Neural progenitor cell (in vitro differentiated cells): ENCODE data around the gene TNNI2. TPM values are rescaled to one million over a fixed set of nuclear protein-coding genes. Genes with fewer than 3 reads are reported as not detected.

ENCODE experiments used
- DNase-seq: peaks from one replicate; pipeline ENCODE4 v3.0.0-alpha.2; 2016; ENCODE audit warnings: low spot score
- H2AFZ ChIP-seq: fragments of 200-600 bp; sonication (generic); replicated peaks from 2 replicates; pipeline ENCODE4 v1.6.1; 2016; ENCODE audit warnings: antibody characterized with exemption
- H3F3A ChIP-seq: fragments of 200-600 bp; sonication (generic); 2 replicates; pipeline ENCODE4 v1.6.1; 2016; ENCODE audit warnings: antibody characterized with exemption, low read depth
- H3K27ac ChIP-seq: fragments of 200-600 bp; sonication (generic); 2 replicates; pipeline ENCODE4 v1.5.1; 2016; ENCODE audit warnings: mild to moderate bottlenecking
- H3K27me3 ChIP-seq: fragments of 200-600 bp; sonication (generic); 2 replicates; pipeline ENCODE4 v1.6.1; 2016; ENCODE audit warnings: mild to moderate bottlenecking, moderate library complexity
- H3K36me3 ChIP-seq: fragments of 200-600 bp; sonication (generic); 2 replicates; pipeline ENCODE4 v1.5.1; 2016
- H3K4me1 ChIP-seq: fragments of 200-600 bp; sonication (generic); 2 replicates; pipeline ENCODE4 v1.6.1; 2016; ENCODE audit warnings: mixed run types
- H3K4me2 ChIP-seq: fragments of 200-600 bp; sonication (generic); 2 replicates; pipeline ENCODE4 v1.6.1; 2016
- H3K4me3 ChIP-seq: fragments of 200-600 bp; sonication (generic); 2 replicates; pipeline ENCODE4 v1.5.1; 2016
- H3K79me2 ChIP-seq: fragments of 200-600 bp; sonication (generic); 2 replicates; pipeline ENCODE4 v1.6.1; 2016; ENCODE audit warnings: low read depth
- H3K9ac ChIP-seq: fragments of 200-600 bp; sonication (generic); 2 replicates; pipeline ENCODE4 v1.6.1; 2016
- H3K9me3 ChIP-seq: fragments of 200-600 bp; sonication (generic); 2 replicates; pipeline ENCODE4 v1.5.1; 2016; ENCODE audit warnings: low read depth
- H4K20me1 ChIP-seq: fragments of 200-600 bp; sonication (generic); 2 replicates; pipeline ENCODE4 v1.6.1; 2016; ENCODE audit warnings: low read depth
- H3K27ac Mint-ChIP-seq: 3 replicates; pipeline ENCODE4 v1.8.0; 2021; ENCODE audit warnings: mixed read lengths
- H3K27me3 Mint-ChIP-seq: 2 replicates; pipeline ENCODE4 v1.8.0; 2022; ENCODE audit warnings: low read depth, mild to moderate bottlenecking, inconsistent platforms, moderate library complexity, mixed read lengths; ENCODE audit not compliant: insufficient read depth
- H3K36me3 Mint-ChIP-seq: 3 replicates; pipeline ENCODE4 v1.8.0; 2021; ENCODE audit warnings: mixed read lengths
- H3K4me1 Mint-ChIP-seq: 3 replicates; pipeline ENCODE4 v1.8.0; 2021; ENCODE audit warnings: mixed read lengths
- H3K4me3 Mint-ChIP-seq: 3 replicates; pipeline ENCODE4 v1.8.0; 2021; ENCODE audit warnings: mild to moderate bottlenecking, moderate library complexity, mixed read lengths
- H3K9me3 Mint-ChIP-seq: 3 replicates; pipeline ENCODE4 v1.8.0; 2020; ENCODE audit warnings: mixed read lengths
- EZH2 ChIP-seq: fragments of 200-600 bp; sonication (generic); IDR thresholded peaks from 2 replicates; pipeline ENCODE4 v1.6.1; 2017; ENCODE audit warnings: antibody characterized with exemption, mild to moderate bottlenecking, moderate library complexity
- EZH2phosphoT487 ChIP-seq: fragments of 200-600 bp; sonication (generic); IDR thresholded peaks from 2 replicates; pipeline ENCODE4 v1.6.1; 2017; ENCODE audit warnings: antibody characterized with exemption
- total RNA-seq: library from RNA; depleted of rRNA; stranded (reverse); fragments of >200 nt; gene quantifications from 2 replicates; pipeline ENCODE4 v1.2.3, GENCODE V29; 2015; ENCODE audit warnings: low replicate concordance
- TF ChIP-seq, protein P1 (sequence below): fragments of 200-600 bp; sonication (generic); IDR thresholded peaks from 2 replicates; pipeline ENCODE4 v1.5.1; 2017; ENCODE audit warnings: antibody characterized with exemption, mild to moderate bottlenecking

Gene TNNI2
- total RNA-seq, 1 donor from 2014 or later: 2.6 TPM

DNA sequence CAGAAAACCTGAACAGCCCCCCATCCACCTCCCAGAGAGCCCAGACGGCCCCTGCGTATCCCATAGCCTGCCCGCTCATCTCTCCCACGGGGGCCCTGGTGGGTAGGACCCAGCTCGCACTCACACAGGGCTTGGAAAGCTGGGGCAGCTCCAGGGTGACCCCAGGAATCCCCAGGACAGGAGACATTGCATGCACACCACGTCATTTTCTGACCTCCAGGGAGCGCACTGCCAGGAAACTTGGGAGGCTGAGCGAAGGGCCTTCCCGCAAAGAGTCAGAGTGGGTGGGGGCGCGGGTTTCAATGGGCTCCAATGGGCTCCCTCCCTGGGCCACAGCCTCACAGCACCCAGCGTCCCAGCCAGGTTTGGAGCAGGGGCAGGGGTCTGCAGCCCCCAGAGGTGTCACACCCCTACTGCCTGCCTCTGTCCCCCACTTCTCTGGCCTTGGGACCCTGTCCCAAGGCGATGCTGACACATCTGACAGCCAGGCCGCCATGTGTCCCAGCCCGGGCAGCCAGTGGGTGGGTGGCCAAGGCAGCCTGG is 12.2 kb upstream of the TNNI2 start:
- no peak overlapping the region for H3K9ac ChIP-seq
- Mint-ChIP-seq H3K9me3 (no peaks in the 10 kb centered on the region), H3K36me3 (no peaks in the 10 kb centered on the region), H3K27ac (peak overlapping the region; percentile 66), H3K4me3 (no peak overlapping the region), H3K27me3 (peaks cover 8% of the 10 kb centered on the region), H3K4me1 (peaks cover 2% of the 10 kb centered on the region)
- no peak overlapping the region for H2AFZ ChIP-seq
- no peaks in the 10 kb centered on the region for H4K20me1 ChIP-seq
- H3K9me3 ChIP-seq: no peaks in the 10 kb centered on the region
- H3F3A ChIP-seq: no peaks in the 10 kb centered on the region
- H3K27ac ChIP-seq: no peak overlapping the region
- no peaks in the 10 kb centered on the region for H3K27me3 ChIP-seq
- H3K4me1 ChIP-seq: peaks cover 3% of the 10 kb centered on the region
- H3K79me2 ChIP-seq: no peaks in the 10 kb centered on the region
- no peaks in the 10 kb centered on the region for H3K36me3 ChIP-seq
- no peak overlapping the region for H3K4me3 ChIP-seq
- no peak for DNase-seq
- TF ChIP-seq EZH2: no peak
- TF ChIP-seq, protein P1, sequence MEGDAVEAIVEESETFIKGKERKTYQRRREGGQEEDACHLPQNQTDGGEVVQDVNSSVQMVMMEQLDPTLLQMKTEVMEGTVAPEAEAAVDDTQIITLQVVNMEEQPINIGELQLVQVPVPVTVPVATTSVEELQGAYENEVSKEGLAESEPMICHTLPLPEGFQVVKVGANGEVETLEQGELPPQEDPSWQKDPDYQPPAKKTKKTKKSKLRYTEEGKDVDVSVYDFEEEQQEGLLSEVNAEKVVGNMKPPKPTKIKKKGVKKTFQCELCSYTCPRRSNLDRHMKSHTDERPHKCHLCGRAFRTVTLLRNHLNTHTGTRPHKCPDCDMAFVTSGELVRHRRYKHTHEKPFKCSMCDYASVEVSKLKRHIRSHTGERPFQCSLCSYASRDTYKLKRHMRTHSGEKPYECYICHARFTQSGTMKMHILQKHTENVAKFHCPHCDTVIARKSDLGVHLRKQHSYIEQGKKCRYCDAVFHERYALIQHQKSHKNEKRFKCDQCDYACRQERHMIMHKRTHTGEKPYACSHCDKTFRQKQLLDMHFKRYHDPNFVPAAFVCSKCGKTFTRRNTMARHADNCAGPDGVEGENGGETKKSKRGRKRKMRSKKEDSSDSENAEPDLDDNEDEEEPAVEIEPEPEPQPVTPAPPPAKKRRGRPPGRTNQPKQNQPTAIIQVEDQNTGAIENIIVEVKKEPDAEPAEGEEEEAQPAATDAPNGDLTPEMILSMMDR: peak; percentile 22
- no peak for TF ChIP-seq EZH2phosphoT487
- H3K4me2 ChIP-seq: no peak overlapping the region

DNA sequence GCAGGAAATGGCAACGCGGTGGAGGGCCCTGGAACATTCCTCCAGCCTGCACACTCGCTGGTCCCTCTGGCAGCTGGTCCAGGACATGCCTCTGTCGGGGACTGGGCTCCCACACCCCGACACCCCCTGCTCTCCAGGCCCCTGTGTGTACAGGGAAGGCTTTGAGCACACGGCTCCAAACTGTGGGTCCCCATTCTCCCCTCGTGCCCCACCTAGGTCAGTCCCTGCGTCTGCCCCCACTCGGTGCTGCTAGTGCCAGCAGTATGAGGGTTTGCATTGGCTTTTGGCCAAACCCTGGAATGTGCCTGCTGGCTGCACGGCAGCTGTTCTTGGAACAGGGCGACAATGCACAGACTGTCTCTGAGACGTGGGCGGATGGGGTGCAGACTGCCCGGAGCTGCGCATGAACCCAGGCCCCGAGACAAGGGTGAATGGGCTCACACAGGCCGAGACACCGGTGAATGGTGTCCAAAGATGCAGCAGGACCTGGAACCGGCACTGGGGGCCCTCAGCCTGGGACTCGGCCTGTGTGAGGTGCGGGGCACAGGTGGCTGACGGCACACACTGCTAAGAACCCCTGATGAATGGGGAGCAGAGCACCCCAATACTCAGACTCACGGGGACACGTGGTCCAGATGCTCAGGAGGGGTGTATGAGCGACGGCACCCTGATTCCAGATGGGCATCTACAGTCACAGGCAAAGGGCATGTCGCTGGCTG is 11.5 kb upstream of the TNNI2 start:
- H3K36me3 Mint-ChIP-seq: no peaks in the 10 kb centered on the region
- Histone ChIP-seq H3K9ac (no peak overlapping the region), H3K9me3 (no peaks in the 10 kb centered on the region), H4K20me1 (no peaks in the 10 kb centered on the region), H3F3A (no peaks in the 10 kb centered on the region), H3K4me3 (no peak overlapping the region), H3K4me1 (peaks cover 6% of the 10 kb centered on the region), H2AFZ (no peak overlapping the region), H3K36me3 (no peaks in the 10 kb centered on the region), H3K27me3 (no peaks in the 10 kb centered on the region), H3K79me2 (no peaks in the 10 kb centered on the region), H3K27ac (no peak overlapping the region), H3K4me2 (no peak overlapping the region)
- no peaks in the 10 kb centered on the region for H3K9me3 Mint-ChIP-seq
- H3K27ac Mint-ChIP-seq: peak overlapping the region; percentile 78
- H3K27me3 Mint-ChIP-seq: peaks cover 9% of the 10 kb centered on the region
- H3K4me1 Mint-ChIP-seq: peaks cover 7% of the 10 kb centered on the region
- no peak for DNase-seq
- H3K4me3 Mint-ChIP-seq: no peak overlapping the region
- TF ChIP-seq EZH2: no peak
- TF ChIP-seq, protein P1: no peak

DNA sequence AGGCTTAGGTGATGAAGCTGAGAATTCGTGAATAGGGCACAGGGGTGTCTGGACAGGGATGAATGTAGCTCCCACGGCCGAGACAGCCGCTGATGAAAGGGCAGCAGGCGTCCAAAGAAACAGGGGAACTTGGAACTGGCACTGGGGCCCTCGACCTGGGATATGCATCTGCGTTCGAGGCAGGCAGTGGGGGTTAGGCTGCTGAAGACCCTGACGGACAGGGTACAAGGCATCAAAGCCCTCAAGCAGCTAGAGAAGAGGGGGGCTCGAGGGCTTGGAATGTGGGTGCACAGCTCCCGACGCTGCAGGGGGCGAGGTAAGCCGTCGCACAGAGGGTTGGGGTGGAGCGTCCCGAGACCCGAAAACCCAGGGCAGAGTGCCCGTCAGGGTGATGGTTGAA is 10.8 kb upstream of the TNNI2 start:
- Mint-ChIP-seq H3K36me3 (no peaks in the 10 kb centered on the region), H3K9me3 (no peaks in the 10 kb centered on the region), H3K4me3 (no peak overlapping the region), H3K27ac (no peak overlapping the region), H3K4me1 (peaks cover 10% of the 10 kb centered on the region), H3K27me3 (peaks cover 10% of the 10 kb centered on the region)
- no peak for TF ChIP-seq EZH2
- TF ChIP-seq, protein P1: no peak
- no peak for TF ChIP-seq EZH2phosphoT487
- Histone ChIP-seq H3K4me3 (no peak overlapping the region), H3K4me1 (peaks cover 11% of the 10 kb centered on the region), H3F3A (no peaks in the 10 kb centered on the region), H3K9ac (no peak overlapping the region), H3K27me3 (no peaks in the 10 kb centered on the region), H3K4me2 (no peak overlapping the region), H2AFZ (no peak overlapping the region), H3K36me3 (no peaks in the 10 kb centered on the region), H3K79me2 (no peaks in the 10 kb centered on the region), H4K20me1 (no peaks in the 10 kb centered on the region), H3K9me3 (no peaks in the 10 kb centered on the region), H3K27ac (no peak overlapping the region)
- DNase-seq: no peak
